Osteoblast (primary cell): ENCODE measurements around the gene OSBPL2. TPM values are rescaled to one million over a fixed set of nuclear protein-coding genes. Genes with fewer than 3 reads are reported as not detected.

Source experiments
- DNase-seq: peaks from one replicate; pipeline ENCODE4 v3.0.0; 2011; ENCODE audit warnings: low spot score, mixed read lengths; ENCODE audit not compliant: insufficient read length; ENCODE audit errors: missing footprints
- H2AFZ ChIP-seq: 2 replicates; pipeline ENCODE4 v1.6.0; 2011; ENCODE audit warnings: mild to moderate bottlenecking, low read length
- H3K27ac ChIP-seq: 2 replicates; pipeline ENCODE4 v1.5.1; 2011; ENCODE audit warnings: mild to moderate bottlenecking, low read depth, low read length, moderate library complexity
- H3K27me3 ChIP-seq: 2 replicates; pipeline ENCODE4 v1.6.0; 2012; ENCODE audit warnings: mild to moderate bottlenecking, control low read depth, inconsistent platforms, low read length, moderate library complexity; ENCODE audit not compliant: insufficient read depth
- H3K36me3 ChIP-seq: 2 replicates; pipeline ENCODE4 v1.5.1; 2011; ENCODE audit warnings: mild to moderate bottlenecking, low read length, control low read depth, moderate library complexity; ENCODE audit not compliant: insufficient read depth
- H3K4me1 ChIP-seq: 2 replicates; pipeline ENCODE4 v1.5.1; 2011; ENCODE audit warnings: mild to moderate bottlenecking, low read length, control low read depth, moderate library complexity; ENCODE audit not compliant: insufficient read depth
- H3K4me2 ChIP-seq: 2 replicates; pipeline ENCODE4 v1.6.0; 2011; ENCODE audit warnings: mild to moderate bottlenecking, low read length; ENCODE audit not compliant: insufficient read depth
- H3K4me3 ChIP-seq: fragments of 200-600 bp; sonication (generic); 3 replicates; pipeline ENCODE4 v1.5.1; 2012; ENCODE audit warnings: mild to moderate bottlenecking, low read length, inconsistent platforms; ENCODE audit not compliant: insufficient read depth
- H3K79me2 ChIP-seq: 2 replicates; pipeline ENCODE4 v1.6.0; 2012; ENCODE audit warnings: mild to moderate bottlenecking, low read length, control low read depth, inconsistent platforms; ENCODE audit not compliant: insufficient read depth
- H3K9me3 ChIP-seq: 2 replicates; pipeline ENCODE4 v1.5.1; 2011; ENCODE audit warnings: low read depth, low read length, control low read depth
- H4K20me1 ChIP-seq: 2 replicates; pipeline ENCODE4 v1.6.0; 2012; ENCODE audit warnings: mild to moderate bottlenecking, low read length, control low read depth; ENCODE audit not compliant: insufficient read depth
- CTCF ChIP-seq: IDR thresholded peaks from 2 replicates; pipeline ENCODE4 v1.5.1; 2011; ENCODE audit warnings: mild to moderate bottlenecking, low read depth, low read length, moderate library complexity; ENCODE audit errors: extremely low read depth
- total RNA-seq: library from RNA; depleted of rRNA; stranded (reverse); fragments of >200 nt; gene quantifications from 2 replicates; pipeline ENCODE4 v1.2.3, GENCODE V29; 2012

OSBPL2 gene
- total RNA-seq, 1 donor, result 35.8 TPM

DNA sequence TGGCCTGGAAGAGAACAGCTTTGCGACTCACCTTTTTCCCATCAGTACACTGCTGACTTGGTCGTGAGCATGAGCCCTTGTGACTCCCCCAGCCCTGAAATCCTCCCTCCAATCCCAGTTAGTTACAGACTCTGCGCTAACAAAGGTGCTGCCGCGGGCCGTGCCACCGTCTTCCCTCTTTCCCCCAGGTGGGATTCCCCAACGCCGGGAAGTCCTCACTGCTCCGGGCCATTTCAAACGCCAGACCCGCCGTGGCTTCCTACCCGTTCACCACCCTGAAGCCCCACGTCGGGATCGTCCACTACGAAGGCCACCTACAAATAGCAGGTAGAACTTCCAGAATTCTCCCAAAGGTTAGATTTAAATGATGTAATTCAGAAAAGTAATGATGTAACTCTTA is 39.4 kb upstream of the OSBPL2 start:
- no peaks in the 10 kb centered on the region for H3K27me3 ChIP-seq
- peaks cover 51% of the 10 kb centered on the region for H3K36me3 ChIP-seq
- no peak overlapping the region for H3K4me3 ChIP-seq
- TF ChIP-seq CTCF, result no peak
- H3K4me1 ChIP-seq, result peaks cover 18% of the 10 kb centered on the region
- H3K4me2 ChIP-seq, result no peak overlapping the region
- peaks cover 14% of the 10 kb centered on the region for H3K79me2 ChIP-seq
- H3K27ac ChIP-seq, result no peak overlapping the region
- H3K9me3 ChIP-seq, result no peaks in the 10 kb centered on the region
- H4K20me1 ChIP-seq, result peaks cover 17% of the 10 kb centered on the region
- H2AFZ ChIP-seq, result no peak overlapping the region
- peak; percentile 74 for DNase-seq

- H3K27ac ChIP-seq, result no peak overlapping the region
- peaks cover 45% of the 10 kb centered on the region for H3K36me3 ChIP-seq
- H3K27me3 ChIP-seq, result no peaks in the 10 kb centered on the region
- peaks cover 14% of the 10 kb centered on the region for H4K20me1 ChIP-seq
- H3K4me1 ChIP-seq, result peaks cover 16% of the 10 kb centered on the region
- DNase-seq, result peak; percentile 76
- H3K4me2 ChIP-seq, result no peak overlapping the region
- H3K79me2 ChIP-seq, result peaks cover 4% of the 10 kb centered on the region
- no peak overlapping the region for H3K4me3 ChIP-seq
- no peaks in the 10 kb centered on the region for H3K9me3 ChIP-seq
- no peak for TF ChIP-seq CTCF
- no peak overlapping the region for H2AFZ ChIP-seq
Measured at GRCh38 chr20:62200491-62201172, 37.7 kb upstream of the OSBPL2 start.

GRCh38 chr20:62201173-62202082 is 36.9 kb upstream of the OSBPL2 start:
- H2AFZ ChIP-seq, result no peak overlapping the region
- DNase-seq, result peak; percentile 44

More at GRCh38 chr20:62201173-62202082, 36.9 kb upstream of the OSBPL2 start:
- H3K36me3 ChIP-seq, result peaks cover 37% of the 10 kb centered on the region
- H3K79me2 ChIP-seq, result no peaks in the 10 kb centered on the region
- H3K4me1 ChIP-seq, result peaks cover 16% of the 10 kb centered on the region
- no peak overlapping the region for H3K4me3 ChIP-seq
- no peak for TF ChIP-seq CTCF
- no peak overlapping the region for H3K4me2 ChIP-seq
- H3K27me3 ChIP-seq, result no peaks in the 10 kb centered on the region
- H3K9me3 ChIP-seq, result no peaks in the 10 kb centered on the region
- no peak overlapping the region for H3K27ac ChIP-seq
- H4K20me1 ChIP-seq, result peaks cover 14% of the 10 kb centered on the region
